GM18858 (cell line): ENCODE results near the gene CCRL2.
"Not testable (repeated sequence)": the region's sequence is repeated elsewhere in the genome, so short reads cannot be mapped to it uniquely, and the experiment has no call there.

Source experiments
- ATAC-seq: cut with Tn5 transposase; IDR thresholded peaks from one replicate; pipeline ENCODE4 v1.9.1; 2021; ENCODE audit not compliant: unreplicated experiment

CCRL2 gene

DNA sequence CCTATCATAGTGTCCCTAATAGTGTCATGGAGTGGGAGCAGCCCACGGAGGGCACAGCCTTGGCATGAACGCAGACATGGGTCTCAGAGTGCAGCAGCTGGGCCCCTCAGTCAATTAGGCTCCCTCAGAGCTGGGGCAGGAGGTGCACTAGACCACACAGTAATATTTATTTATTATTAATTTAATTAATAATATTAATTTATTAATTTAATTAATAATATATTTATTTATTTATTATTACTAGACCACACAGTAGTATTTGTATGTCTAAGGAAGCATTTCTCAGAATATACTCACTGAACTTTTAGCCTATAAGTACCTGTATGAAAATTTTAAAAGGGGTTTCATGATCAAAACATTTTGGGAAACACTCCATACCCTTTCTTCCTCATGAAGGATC, 5.5 kb upstream of the CCRL2 start:
- ATAC-seq, result no peak

GRCh38 chr3:46402902-46403301, 4.2 kb upstream of the CCRL2 start:
- not testable (repeated sequence) for ATAC-seq

- no peak for ATAC-seq
These were observed 1.6 kb upstream of the CCRL2 start for GRCh38 chr3:46405301-46406019.

GRCh38 chr3:46406443-46406787, 644 bp upstream of the CCRL2 start:
- ATAC-seq, result no peak

DNA sequence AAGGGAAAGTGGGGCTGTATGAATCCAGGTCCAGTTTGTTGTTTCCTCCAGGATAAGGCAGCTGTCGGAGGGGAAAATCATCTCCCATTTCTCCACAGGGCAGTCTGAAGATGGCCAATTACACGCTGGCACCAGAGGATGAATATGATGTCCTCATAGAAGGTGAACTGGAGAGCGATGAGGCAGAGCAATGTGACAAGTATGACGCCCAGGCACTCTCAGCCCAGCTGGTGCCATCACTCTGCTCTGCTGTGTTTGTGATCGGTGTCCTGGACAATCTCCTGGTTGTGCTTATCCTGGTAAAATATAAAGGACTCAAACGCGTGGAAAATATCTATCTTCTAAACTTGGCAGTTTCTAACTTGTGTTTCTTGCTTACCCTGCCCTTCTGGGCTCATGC, 911 bp downstream of the CCRL2 start:
- ATAC-seq, result no peak

- no peak for ATAC-seq
These were observed 1.8 kb downstream of the CCRL2 start for GRCh38 chr3:46408853-46409252.

GRCh38 chr3:46409739-46410489, 2.9 kb downstream of the CCRL2 start:
- no peak for ATAC-seq

- no peak for ATAC-seq
These were observed 3.6 kb downstream of the CCRL2 start for GRCh38 chr3:46410669-46411068.

GRCh38 chr3:46411271-46411670, 4.2 kb downstream of the CCRL2 start:
- ATAC-seq, result no peak

- no peak for ATAC-seq
These were observed 5.8 kb downstream of the CCRL2 start for GRCh38 chr3:46412786-46413298.

DNA sequence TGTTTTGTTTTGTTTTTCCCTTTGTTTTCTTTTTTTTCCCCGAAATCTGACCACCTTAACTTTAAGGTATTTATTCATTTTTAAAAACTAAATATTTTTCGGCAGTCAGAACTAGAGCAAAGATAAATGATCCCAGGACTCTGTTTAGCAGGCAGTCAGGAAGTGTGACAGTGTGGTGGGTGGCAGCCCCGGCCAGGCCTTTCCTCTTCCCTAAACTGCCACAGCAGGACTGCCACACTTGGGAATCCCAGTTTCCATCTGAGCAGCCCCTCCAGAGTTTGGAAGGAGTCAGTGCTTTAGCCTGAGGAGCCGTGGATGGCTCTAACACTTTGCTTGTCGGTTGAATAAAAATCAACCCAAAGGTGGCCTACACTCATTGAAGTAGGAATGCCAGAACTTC, 6.9 kb downstream of the CCRL2 start:
- ATAC-seq, result no peak

DNA sequence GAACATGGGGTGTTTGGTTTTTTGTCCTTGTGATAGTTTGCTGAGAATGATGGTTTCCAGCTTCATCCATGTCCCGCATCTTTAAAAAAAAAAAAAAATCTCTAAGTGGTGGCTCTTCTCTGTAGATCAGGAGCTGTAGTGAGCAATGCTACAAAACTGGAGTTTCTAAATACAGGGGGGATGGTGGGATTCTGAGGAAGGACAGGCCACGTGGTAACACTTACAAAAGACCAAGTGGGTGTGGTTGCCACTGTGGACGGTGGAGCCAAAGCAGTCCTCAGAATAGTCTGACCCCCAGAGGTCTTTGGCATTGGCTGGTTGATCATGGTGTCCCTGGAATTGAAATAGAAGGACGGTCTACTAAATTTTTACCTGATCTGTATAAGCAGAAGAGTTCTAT, 7.7 kb downstream of the CCRL2 start:
- ATAC-seq, result no peak

GRCh38 chr3:46416125-46416810, 9.2 kb downstream of the CCRL2 start:
- no peak for ATAC-seq

GRCh38 chr3:46416811-46417510, 9.9 kb downstream of the CCRL2 start:
- no peak for ATAC-seq

- no peak for ATAC-seq
These were observed 11.0 kb downstream of the CCRL2 start for GRCh38 chr3:46417841-46418611.

GRCh38 chr3:46419816-46420215, 12.8 kb downstream of the CCRL2 start:
- no peak for ATAC-seq

DNA sequence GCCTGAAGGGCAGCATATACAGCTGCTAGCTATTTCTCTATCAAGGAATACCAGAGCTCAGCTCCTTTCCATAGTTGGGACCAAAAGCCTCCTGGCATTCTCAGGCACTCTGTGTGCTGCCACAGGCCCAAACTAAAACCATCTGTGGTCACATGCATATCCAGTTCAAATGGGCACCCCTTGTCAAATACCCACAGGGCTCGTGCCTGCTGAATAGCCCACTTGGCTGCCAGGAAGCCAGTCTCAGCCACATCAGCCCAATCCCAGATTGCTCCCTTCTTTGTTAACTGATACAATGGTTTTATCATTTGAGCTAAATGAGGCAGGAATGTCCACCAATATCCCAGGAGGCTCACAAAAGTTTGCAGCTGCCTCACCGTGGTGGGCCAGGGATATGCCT, 13.9 kb downstream of the CCRL2 start:
- no peak for ATAC-seq

GRCh38 chr3:46422617-46423016, 15.6 kb downstream of the CCRL2 start:
- ATAC-seq, result no peak

DNA sequence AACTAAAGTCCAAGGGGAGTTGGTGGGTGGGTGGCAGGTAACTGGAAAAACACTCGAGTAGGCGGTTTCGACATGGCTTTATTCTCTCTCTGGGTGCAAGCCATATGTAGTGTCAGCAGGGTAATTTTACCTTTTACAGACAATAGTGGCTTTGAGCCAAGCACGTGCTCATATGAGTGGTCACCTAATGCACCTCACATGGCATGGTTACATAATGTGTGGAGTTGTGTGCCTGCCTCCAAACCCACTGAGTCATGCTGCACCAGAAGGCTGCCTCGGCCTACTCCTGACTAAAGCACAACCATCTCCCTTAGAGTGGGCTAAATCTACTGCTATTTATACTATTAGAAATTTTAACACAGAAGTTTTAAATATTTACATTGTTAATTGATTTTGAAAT, 16.5 kb downstream of the CCRL2 start:
- no peak for ATAC-seq

GRCh38 chr3:46426476-46426875, 19.4 kb downstream of the CCRL2 start:
- not testable (repeated sequence) for ATAC-seq

- ATAC-seq, result not testable (repeated sequence)
These were observed 20.3 kb downstream of the CCRL2 start for GRCh38 chr3:46427404-46427803.
